GM12891 (cell line): ENCODE data around the gene ARFRP1.
"Not testable (repeated sequence)": the region's sequence is repeated elsewhere in the genome, so short reads cannot be mapped to it uniquely, and the experiment has no call there.

Experiments used
- DNase-seq: peaks from one replicate; pipeline ENCODE4 v3.0.0; 2011; ENCODE audit warnings: low spot score; ENCODE audit not compliant: insufficient read length
- FAIRE-seq: peaks from 2 replicates; lab custom pipeline; 2011; peaks lifted over from hg19 to GRCh38; lab: Jason Lieb, UNC
- PAX5 ChIP-seq: IDR thresholded peaks from 2 replicates; pipeline ENCODE4 v1.6.1; 2011; ENCODE audit warnings: low read length, moderate library complexity, mild to moderate bottlenecking; ENCODE audit not compliant: insufficient read depth, severe bottlenecking
- POLR2A ChIP-seq: IDR thresholded peaks from 2 replicates; pipeline ENCODE4 v1.6.1; 2011; ENCODE audit warnings: low read depth, low read length, control low read depth
- POLR2AphosphoS5 ChIP-seq: IDR thresholded peaks from 2 replicates; pipeline ENCODE4 v1.6.1; 2011; ENCODE audit warnings: low read depth, low read length, control low read depth
- POU2F2 ChIP-seq: IDR thresholded peaks from 2 replicates; pipeline ENCODE4 v1.6.1; 2011; ENCODE audit warnings: low read depth, mild to moderate bottlenecking, control low read depth, low read length, moderate library complexity
- SPI1 ChIP-seq: IDR thresholded peaks from 2 replicates; pipeline ENCODE4 v1.6.1; 2011; ENCODE audit warnings: low read depth, low read length, control low read depth
- TAF1 ChIP-seq: IDR thresholded peaks from 2 replicates; pipeline ENCODE4 v1.6.1; 2011; ENCODE audit warnings: low read depth, low read length, control low read depth

The ARFRP1 gene

GRCh38 chr20:63657260-63657936 lies 50.4 kb downstream of the ARFRP1 start:
- no peak for FAIRE-seq
- TF ChIP-seq POU2F2 (no peak), PAX5 (no peak), SPI1 (no peak), TAF1 (no peak), POLR2A (no peak), POLR2AphosphoS5 (no peak)
- DNase-seq: no peak

GRCh38 chr20:63656451-63656850 lies 51.3 kb downstream of the ARFRP1 start:
- DNase-seq: no peak
- TF ChIP-seq TAF1 (no peak), SPI1 (no peak), PAX5 (no peak)
- FAIRE-seq: no peak

- TF ChIP-seq POLR2AphosphoS5 (no peak), POU2F2 (no peak), PAX5 (no peak), POLR2A (no peak), SPI1 (no peak), TAF1 (no peak)
- DNase-seq (no peak), FAIRE-seq (no peak)
Observed at GRCh38 chr20:63655249-63655648, 52.5 kb downstream of the ARFRP1 start.

GRCh38 chr20:63653974-63654668 lies 53.7 kb downstream of the ARFRP1 start:
- FAIRE-seq (no peak), DNase-seq (no peak)
- TF ChIP-seq PAX5 (no peak), POLR2A (no peak), SPI1 (no peak), POU2F2 (no peak), TAF1 (no peak), POLR2AphosphoS5 (no peak)

GRCh38 chr20:63653041-63653973 lies 54.5 kb downstream of the ARFRP1 start, which contains the start of gene STMN3:
Gene STMN3 (minus strand): TSS chr20:63653424. CDS start chr20:63653345, 79 bp downstream.
- DNase-seq (peak; percentile 83), FAIRE-seq (no peak)
- TF ChIP-seq PAX5: no peak
- TF ChIP-seq POLR2AphosphoS5: no peak
- TF ChIP-seq TAF1: no peak
- TF ChIP-seq POLR2A: no peak
- TF ChIP-seq POU2F2: no peak
- no peak for TF ChIP-seq SPI1

GRCh38 chr20:63652192-63652980 lies 55.4 kb downstream of the ARFRP1 start:
- FAIRE-seq (no peak), DNase-seq (no peak)
- TF ChIP-seq POLR2A (no peak), POLR2AphosphoS5 (no peak), TAF1 (no peak), POU2F2 (no peak), PAX5 (no peak), SPI1 (no peak)

- TF ChIP-seq POLR2A (no peak), TAF1 (no peak), POLR2AphosphoS5 (no peak), SPI1 (no peak), POU2F2 (no peak), PAX5 (no peak)
- no peak for FAIRE-seq
- no peak for DNase-seq
Observed at GRCh38 chr20:63651942-63652191, 55.9 kb downstream of the ARFRP1 start.

GRCh38 chr20:63650486-63650885 lies 57.3 kb downstream of the ARFRP1 start:
- not testable (repeated sequence) for DNase-seq, FAIRE-seq

- DNase-seq (no peak), FAIRE-seq (no peak)
- TF ChIP-seq PAX5 (no peak), POU2F2 (no peak), POLR2AphosphoS5 (no peak), POLR2A (no peak)
Observed at GRCh38 chr20:63648895-63649589, 58.7 kb downstream of the ARFRP1 start.
